ENCODE measurements around the gene SLC5A2. TPM values are rescaled to one million over a fixed set of nuclear protein-coding genes. Genes with fewer than 3 reads are reported as not detected.
A peak's percentile ranks its signal among the peaks of the same experiment; 100 is the strongest.

Gene SLC5A2
- total RNA-seq, 1 donor from 2014 or later, result not detected

- Histone ChIP-seq H3K9ac (ENCODE audit: low read depth in 1 of 3, low read length in 3 of 3) (no peak overlapping the region), H3K4me3 (ENCODE audit: low read length in 3 of 3) (no peak overlapping the region), H3K27me3 (ENCODE audit: control insufficient read depth in 3 of 3, insufficient read depth in 3 of 3, low read length in 3 of 3) (peaks cover 0 to 2% (median 0%) of the 10 kb centered on the region in 3 donors), H3K4me1 (ENCODE audit: control insufficient read depth in 3 of 3, insufficient read depth in 3 of 3, low read length in 3 of 3) (peaks cover 6 to 9% (median 8%) of the 10 kb centered on the region in 3 donors), H3K36me3 (ENCODE audit: control insufficient read depth in 3 of 3, insufficient read depth in 3 of 3, low read length in 3 of 3) (peaks cover 32 to 42% (median 38%) of the 10 kb centered on the region in 3 donors), H3K27ac (ENCODE audit: low read depth, low read length) (peak overlapping the region; percentile 40), H3K9me3 (ENCODE audit: control insufficient read depth in 3 of 3, low read length in 3 of 3) (no peaks in the 10 kb centered on the region)
Observed at GRCh38 chr16:31467151-31467773, 15.7 kb upstream of the SLC5A2 start.

GRCh38 chr16:31467858-31468257 lies 15.1 kb upstream of the SLC5A2 start:
- H3K4me1 ChIP-seq (ENCODE audit: control insufficient read depth in 3 of 3, insufficient read depth in 3 of 3, low read length in 3 of 3), result peaks cover 11 to 14% (median 11%) of the 10 kb centered on the region in 3 donors
- H3K9ac ChIP-seq (ENCODE audit: low read depth in 1 of 3, low read length in 3 of 3), result no peak overlapping the region
- H3K36me3 ChIP-seq (ENCODE audit: control insufficient read depth in 3 of 3, insufficient read depth in 3 of 3, low read length in 3 of 3), result peaks cover 31 to 36% (median 34%) of the 10 kb centered on the region in 3 donors
- H3K27me3 ChIP-seq (ENCODE audit: control insufficient read depth in 3 of 3, insufficient read depth in 3 of 3, low read length in 3 of 3), result peaks cover 0 to 4% (median 4%) of the 10 kb centered on the region in 3 donors
- H3K9me3 ChIP-seq (ENCODE audit: control insufficient read depth in 3 of 3, low read length in 3 of 3), result no peaks in the 10 kb centered on the region
- no peak overlapping the region for H3K27ac ChIP-seq (ENCODE audit: low read depth, low read length)
- no peak overlapping the region for H3K4me3 ChIP-seq (ENCODE audit: low read length in 3 of 3)

- Histone ChIP-seq H3K4me3 (ENCODE audit: low read length in 3 of 3) (no peak overlapping the region), H3K36me3 (ENCODE audit: control insufficient read depth in 3 of 3, insufficient read depth in 3 of 3, low read length in 3 of 3) (peaks cover 17 to 23% (median 20%) of the 10 kb centered on the region in 3 donors), H3K4me1 (ENCODE audit: control insufficient read depth in 3 of 3, insufficient read depth in 3 of 3, low read length in 3 of 3) (peaks cover 15 to 17% (median 16%) of the 10 kb centered on the region in 3 donors), H3K27me3 (ENCODE audit: control insufficient read depth in 3 of 3, insufficient read depth in 3 of 3, low read length in 3 of 3) (peaks cover 4 to 16% (median 6%) of the 10 kb centered on the region in 3 donors), H3K27ac (ENCODE audit: low read depth, low read length) (peak overlapping the region; percentile 83), H3K9ac (ENCODE audit: low read depth in 1 of 3, low read length in 3 of 3) (no peak overlapping the region), H3K9me3 (ENCODE audit: control insufficient read depth in 3 of 3, low read length in 3 of 3) (no peaks in the 10 kb centered on the region)
Observed at GRCh38 chr16:31470615-31471014, 12.3 kb upstream of the SLC5A2 start.

- Histone ChIP-seq H3K9ac (ENCODE audit: low read depth in 1 of 3, low read length in 3 of 3) (peak overlapping the region; percentile 70 to 82 (median 74)), H3K27ac (ENCODE audit: low read depth, low read length) (peak overlapping the region; percentile 83), H3K36me3 (ENCODE audit: control insufficient read depth in 3 of 3, insufficient read depth in 3 of 3, low read length in 3 of 3) (peaks cover 10 to 17% (median 13%) of the 10 kb centered on the region in 3 donors), H3K27me3 (ENCODE audit: control insufficient read depth in 3 of 3, insufficient read depth in 3 of 3, low read length in 3 of 3) (peaks cover 7 to 22% (median 8%) of the 10 kb centered on the region in 3 donors), H3K9me3 (ENCODE audit: control insufficient read depth in 3 of 3, low read length in 3 of 3) (no peaks in the 10 kb centered on the region), H3K4me3 (ENCODE audit: low read length in 3 of 3) (peak overlapping the region; percentile 52 to 64 (median 55)), H3K4me1 (ENCODE audit: control insufficient read depth in 3 of 3, insufficient read depth in 3 of 3, low read length in 3 of 3) (peaks cover 16 to 17% (median 16%) of the 10 kb centered on the region in 3 donors)
Observed at GRCh38 chr16:31471241-31471874, 11.6 kb upstream of the SLC5A2 start.

- peaks cover 16 to 18% (median 17%) of the 10 kb centered on the region in 3 donors for H3K4me1 ChIP-seq (ENCODE audit: control insufficient read depth in 3 of 3, insufficient read depth in 3 of 3, low read length in 3 of 3)
- H3K27ac ChIP-seq (ENCODE audit: low read depth, low read length), result peak within 1 kb of the TSS; percentile 83
- peaks cover 4 to 11% (median 7%) of the 10 kb centered on the region in 3 donors for H3K36me3 ChIP-seq (ENCODE audit: control insufficient read depth in 3 of 3, insufficient read depth in 3 of 3, low read length in 3 of 3)
- peak within 1 kb of the TSS; percentile 70 to 83 (median 74) for H3K9ac ChIP-seq (ENCODE audit: low read depth in 1 of 3, low read length in 3 of 3)
- H3K9me3 ChIP-seq (ENCODE audit: control insufficient read depth in 3 of 3, low read length in 3 of 3), result no peaks in the 10 kb centered on the region
- H3K27me3 ChIP-seq (ENCODE audit: control insufficient read depth in 3 of 3, insufficient read depth in 3 of 3, low read length in 3 of 3), result peaks cover 8 to 27% (median 10%) of the 10 kb centered on the region in 3 donors
- H3K4me3 ChIP-seq (ENCODE audit: low read length in 3 of 3), result peak within 1 kb of the TSS; percentile 68 to 71 (median 70)
Observed at GRCh38 chr16:31471875-31472708, 10.8 kb upstream of the SLC5A2 start, which contains the start of gene TGFB1I1. Gene TGFB1I1 (plus strand): TSS chr16:31472152. CDS start chr16:31472189, 37 bp downstream.

- H3K27ac ChIP-seq (ENCODE audit: low read depth, low read length), result peak overlapping the region; percentile 83
- H3K36me3 ChIP-seq (ENCODE audit: control insufficient read depth in 3 of 3, insufficient read depth in 3 of 3, low read length in 3 of 3), result peaks cover 0 to 9% (median 8%) of the 10 kb centered on the region in 3 donors
- H3K4me1 ChIP-seq (ENCODE audit: control insufficient read depth in 3 of 3, insufficient read depth in 3 of 3, low read length in 3 of 3), result peaks cover 16 to 18% (median 17%) of the 10 kb centered on the region in 3 donors
- H3K4me3 ChIP-seq (ENCODE audit: low read length in 3 of 3), result peak overlapping the region; percentile 68 to 71 (median 70)
- H3K9ac ChIP-seq (ENCODE audit: low read depth in 1 of 3, low read length in 3 of 3), result peak overlapping the region; percentile 22 to 83 (median 67)
- H3K27me3 ChIP-seq (ENCODE audit: control insufficient read depth in 3 of 3, insufficient read depth in 3 of 3, low read length in 3 of 3), result peaks cover 10 to 29% (median 12%) of the 10 kb centered on the region in 3 donors
- no peaks in the 10 kb centered on the region for H3K9me3 ChIP-seq (ENCODE audit: control insufficient read depth in 3 of 3, low read length in 3 of 3)
Observed at GRCh38 chr16:31472709-31473203, 10.2 kb upstream of the SLC5A2 start.

GRCh38 chr16:31473264-31473984 lies 9.5 kb upstream of the SLC5A2 start:
- H3K4me1 ChIP-seq (ENCODE audit: control insufficient read depth in 3 of 3, insufficient read depth in 3 of 3, low read length in 3 of 3), result peaks cover 16 to 18% (median 17%) of the 10 kb centered on the region in 3 donors
- H3K36me3 ChIP-seq (ENCODE audit: control insufficient read depth in 3 of 3, insufficient read depth in 3 of 3, low read length in 3 of 3), result peaks cover 0 to 11% (median 9%) of the 10 kb centered on the region in 3 donors
- H3K27me3 ChIP-seq (ENCODE audit: control insufficient read depth in 3 of 3, insufficient read depth in 3 of 3, low read length in 3 of 3), result peaks cover 12 to 29% (median 13%) of the 10 kb centered on the region in 3 donors
- H3K4me3 ChIP-seq (ENCODE audit: low read length in 3 of 3), result no peak overlapping the region
- no peak overlapping the region for H3K9ac ChIP-seq (ENCODE audit: low read depth in 1 of 3, low read length in 3 of 3)
- H3K27ac ChIP-seq (ENCODE audit: low read depth, low read length), result no peak overlapping the region
- H3K9me3 ChIP-seq (ENCODE audit: control insufficient read depth in 3 of 3, low read length in 3 of 3), result no peaks in the 10 kb centered on the region

GRCh38 chr16:31474173-31474714 lies 8.7 kb upstream of the SLC5A2 start:
- peaks cover 0 to 11% (median 9%) of the 10 kb centered on the region in 3 donors for H3K36me3 ChIP-seq (ENCODE audit: control insufficient read depth in 3 of 3, insufficient read depth in 3 of 3, low read length in 3 of 3)
- H3K27me3 ChIP-seq (ENCODE audit: control insufficient read depth in 3 of 3, insufficient read depth in 3 of 3, low read length in 3 of 3), result peaks cover 12 to 29% (median 18%) of the 10 kb centered on the region in 3 donors
- H3K4me3 ChIP-seq (ENCODE audit: low read length in 3 of 3), result no peak overlapping the region
- H3K9ac ChIP-seq (ENCODE audit: low read depth in 1 of 3, low read length in 3 of 3), result no peak overlapping the region
- H3K27ac ChIP-seq (ENCODE audit: low read depth, low read length), result no peak overlapping the region
- peaks cover 16 to 18% (median 17%) of the 10 kb centered on the region in 3 donors for H3K4me1 ChIP-seq (ENCODE audit: control insufficient read depth in 3 of 3, insufficient read depth in 3 of 3, low read length in 3 of 3)
- no peaks in the 10 kb centered on the region for H3K9me3 ChIP-seq (ENCODE audit: control insufficient read depth in 3 of 3, low read length in 3 of 3)

Data from skeletal muscle tissue (tissue), 4 donors.